HG03097 (cell line): ENCODE data around the gene TNIP1.

ENCODE experiments used
- ATAC-seq: cut with Tn5 transposase; IDR thresholded peaks from one replicate; pipeline ENCODE4 v1.9.1; 2021; ENCODE audit not compliant: unreplicated experiment, low FRiP score

Gene TNIP1

GRCh38 chr5:151106043-151106442, 25.2 kb upstream of the TNIP1 start:
- ATAC-seq = no peak

- no peak for ATAC-seq
Measured at GRCh38 chr5:151105561-151105960, 24.7 kb upstream of the TNIP1 start.

- ATAC-seq = no peak
Measured at GRCh38 chr5:151104795-151105194, 24.0 kb upstream of the TNIP1 start.

- no peak for ATAC-seq
Measured at GRCh38 chr5:151101746-151102145, 20.9 kb upstream of the TNIP1 start.

- no peak for ATAC-seq
Measured at GRCh38 chr5:151101151-151101550, 20.3 kb upstream of the TNIP1 start.

GRCh38 chr5:151100681-151101080, 19.8 kb upstream of the TNIP1 start:
- ATAC-seq = no peak

- ATAC-seq = no peak
Measured at GRCh38 chr5:151098768-151099121, 17.9 kb upstream of the TNIP1 start.

- ATAC-seq = no peak
Measured at GRCh38 chr5:151097820-151098767, 17.3 kb upstream of the TNIP1 start.

- no peak for ATAC-seq
Measured at GRCh38 chr5:151097061-151097460, 16.2 kb upstream of the TNIP1 start.

GRCh38 chr5:151096001-151096373, 15.2 kb upstream of the TNIP1 start:
- no peak for ATAC-seq

GRCh38 chr5:151095341-151096000, 14.6 kb upstream of the TNIP1 start:
- no peak for ATAC-seq

GRCh38 chr5:151094852-151095245, 14.0 kb upstream of the TNIP1 start:
- no peak for ATAC-seq

GRCh38 chr5:151094030-151094851, 13.4 kb upstream of the TNIP1 start:
- peak; percentile 64 for ATAC-seq

- peak; percentile 11 for ATAC-seq
Measured at GRCh38 chr5:151093476-151093889, 12.6 kb upstream of the TNIP1 start.

GRCh38 chr5:151092762-151093161, 11.9 kb upstream of the TNIP1 start:
- no peak for ATAC-seq

GRCh38 chr5:151089726-151090125, 8.9 kb upstream of the TNIP1 start:
- no peak for ATAC-seq

GRCh38 chr5:151088986-151089385, 8.2 kb upstream of the TNIP1 start:
- ATAC-seq = no peak

- ATAC-seq = no peak
Measured at GRCh38 chr5:151087486-151087885, 6.7 kb upstream of the TNIP1 start.

- peak; percentile 54 for ATAC-seq
Measured at GRCh38 chr5:151086905-151087360, 6.1 kb upstream of the TNIP1 start.

- ATAC-seq = no peak
Measured at GRCh38 chr5:151086192-151086869, 5.5 kb upstream of the TNIP1 start.
